Astrocyte of the cerebellum (primary cell): Measurements from ENCODE around the gene PTPRK.
A peak's percentile ranks its signal among the peaks of the same experiment; 100 is the strongest.

ENCODE experiments used
- DNase-seq: peaks from one replicate; pipeline ENCODE4 v3.0.0-alpha.2; 2011; ENCODE audit warnings: low read depth
- H3K4me3 ChIP-seq: 2 replicates; pipeline ENCODE4 v1.5.1; 2011; ENCODE audit warnings: mild to moderate bottlenecking, low read depth, low read length, moderate library complexity
- CTCF ChIP-seq: IDR thresholded peaks from 2 replicates; pipeline ENCODE4 v1.5.1; 2012; ENCODE audit warnings: low read length, low read depth, moderate library complexity, mild to moderate bottlenecking; ENCODE audit errors: missing control alignments
- in situ Hi-C: cut with HindIII; loops from 2 replicates; pipeline ENCODE4 v1.10.0; 2017; ENCODE audit warnings: low sequenced_read_pairs

PTPRK gene

GRCh38 chr6:128290221-128290620, 230.2 kb downstream of the PTPRK start:
- DNase-seq = peak; percentile 62
- no peak overlapping the region for H3K4me3 ChIP-seq
- no peak for TF ChIP-seq CTCF
- in situ Hi-C loops = no loop called here

GRCh38 chr6:128284128-128284527, 236.3 kb downstream of the PTPRK start:
- no peak overlapping the region for H3K4me3 ChIP-seq
- no peak for DNase-seq
- no peak for TF ChIP-seq CTCF
- in situ Hi-C loops = no loop called here

GRCh38 chr6:128282961-128283360, 237.4 kb downstream of the PTPRK start:
- no peak overlapping the region for H3K4me3 ChIP-seq
- in situ Hi-C loops = no loop called here
- no peak for DNase-seq
- no peak for TF ChIP-seq CTCF

- H3K4me3 ChIP-seq = no peak overlapping the region
- TF ChIP-seq CTCF = no peak
- in situ Hi-C loops = no loop called here
- DNase-seq = no peak
These were observed 239.4 kb downstream of the PTPRK start for GRCh38 chr6:128280960-128281359.

- in situ Hi-C loops = no loop called here
- no peak overlapping the region for H3K4me3 ChIP-seq
- TF ChIP-seq CTCF = no peak
- DNase-seq = no peak
These were observed 240.3 kb downstream of the PTPRK start for GRCh38 chr6:128280066-128280465.

GRCh38 chr6:128278836-128279235, 241.6 kb downstream of the PTPRK start:
- no peak overlapping the region for H3K4me3 ChIP-seq
- no peak for DNase-seq
- TF ChIP-seq CTCF = no peak
- in situ Hi-C loops = no loop called here

GRCh38 chr6:128277379-128277778, 243.0 kb downstream of the PTPRK start:
- TF ChIP-seq CTCF = no peak
- DNase-seq = no peak
- H3K4me3 ChIP-seq = no peak overlapping the region
- in situ Hi-C loops = no loop called here
